GM23248 (cell line): ENCODE results near the gene VAPA. TPM values are rescaled to one million over a fixed set of nuclear protein-coding genes. Genes with fewer than 3 reads are reported as not detected.
"Not testable (repeated sequence)": the region's sequence is repeated elsewhere in the genome, so short reads cannot be mapped to it uniquely, and the experiment has no call there.

Source experiments
- DNase-seq: peaks from one replicate; pipeline ENCODE4 v3.0.0-alpha.2; 2015
- H2AFZ ChIP-seq: fragments of 200-600 bp; sonication (generic); 2 replicates; pipeline ENCODE4 v1.6.1; 2016; ENCODE audit warnings: antibody characterized with exemption
- H3F3A ChIP-seq: fragments of 200-600 bp; sonication (generic); 2 replicates; pipeline ENCODE4 v1.6.1; 2016; ENCODE audit warnings: mild to moderate bottlenecking, antibody characterized with exemption, mixed run types; ENCODE audit not compliant: insufficient read depth
- H3K27ac ChIP-seq: fragments of 200-600 bp; sonication (generic); 2 replicates; pipeline ENCODE4 v1.5.1; 2016; ENCODE audit warnings: mild to moderate bottlenecking
- H3K27me3 ChIP-seq: fragments of 200-600 bp; sonication (generic); replicated peaks from 2 replicates; pipeline ENCODE4 v1.6.1; 2016; ENCODE audit warnings: mild to moderate bottlenecking; ENCODE audit not compliant: insufficient read depth
- H3K36me3 ChIP-seq: fragments of 200-600 bp; sonication (generic); 2 replicates; pipeline ENCODE4 v1.6.1; 2016; ENCODE audit warnings: low read depth, mild to moderate bottlenecking
- H3K4me1 ChIP-seq: fragments of 200-600 bp; sonication (generic); 2 replicates; pipeline ENCODE4 v1.6.1; 2016; ENCODE audit warnings: mild to moderate bottlenecking; ENCODE audit not compliant: insufficient read depth
- H3K4me2 ChIP-seq: fragments of 200-600 bp; sonication (generic); one replicate; pipeline ENCODE4 v1.6.1; 2016; ENCODE audit warnings: mild to moderate bottlenecking; ENCODE audit not compliant: unreplicated experiment
- H3K4me3 ChIP-seq: fragments of 200-600 bp; sonication (generic); 2 replicates; pipeline ENCODE4 v1.5.1; 2016; ENCODE audit warnings: mild to moderate bottlenecking
- H3K79me2 ChIP-seq: fragments of 200-600 bp; sonication (generic); 2 replicates; pipeline ENCODE4 v1.6.1; 2016; ENCODE audit warnings: mild to moderate bottlenecking; ENCODE audit not compliant: insufficient read depth
- H3K9ac ChIP-seq: fragments of 200-600 bp; sonication (generic); 2 replicates; pipeline ENCODE4 v1.6.1; 2016; ENCODE audit warnings: mild to moderate bottlenecking
- H3K9me2 ChIP-seq: fragments of 200-600 bp; sonication (generic); 2 replicates; pipeline ENCODE4 v1.6.1; 2016; ENCODE audit warnings: mixed run types, mild to moderate bottlenecking, moderate library complexity; ENCODE audit not compliant: insufficient read depth
- H3K9me3 ChIP-seq: fragments of 200-600 bp; sonication (generic); one replicate; pipeline ENCODE4 v1.6.1; 2017; ENCODE audit warnings: low read depth
- H4K20me1 ChIP-seq: fragments of 200-600 bp; sonication (generic); 2 replicates; pipeline ENCODE4 v1.6.0; 2016; ENCODE audit not compliant: insufficient read depth
- EZH2 ChIP-seq: fragments of 200-600 bp; sonication (generic); IDR thresholded peaks from 2 replicates; pipeline ENCODE4 v1.6.1; 2018; ENCODE audit warnings: antibody characterized with exemption, mild to moderate bottlenecking; ENCODE audit not compliant: insufficient read depth, poor library complexity, severe bottlenecking
- EZH2phosphoT487 ChIP-seq: fragments of 200-600 bp; sonication (generic); IDR thresholded peaks from 2 replicates; pipeline ENCODE4 v1.6.1; 2018; ENCODE audit warnings: antibody characterized with exemption, moderate library complexity, mild to moderate bottlenecking, low read depth; ENCODE audit not compliant: insufficient read depth
- WGBS, 2 experiments: methylation state at CpG; one replicate each; pipeline ENCODE4 v1.1.6; 2015 to 2017; ENCODE audit warnings: low lambda C conversion rate in 2 of 2, low coverage in 1 of 2; ENCODE audit errors: missing lambda C conversion rate in 2 of 2; 5-methylcytosine and 5-hydroxymethylcytosine counted together
- in situ Hi-C: fragments of 300-500 bp; cut with MboI; formaldehyde crosslinking; loops from 2 replicates; pipeline ENCODE4 v1.15.0; 2020
- polyA plus RNA-seq: library from polyadenylated mRNA; unstranded; fragments of >200 nt; fragmentation: Nextera tagmentation; extraction: Ambion mirVana; gene quantifications from 2 replicates; pipeline ENCODE4 v1.2.1, GENCODE V29; 2016
- total RNA-seq: library from RNA; depleted of rRNA; stranded (reverse); fragments of >200 nt; shearing (Covaris generic); gene quantifications from 2 replicates; pipeline ENCODE4 v1.2.3, GENCODE V29; 2014

The VAPA gene
- total and polyA plus RNA-seq, 2 experiments from 2014 or later = 277 to 290 TPM

- no peak overlapping the region for H2AFZ ChIP-seq
- H3F3A ChIP-seq = peaks cover 9% of the 10 kb centered on the region; the same call in 1 of the 2 replicates
- no peak overlapping the region for H3K27ac ChIP-seq
- no peaks in the 10 kb centered on the region for H4K20me1 ChIP-seq
- no peaks in the 10 kb centered on the region for H3K9me3 ChIP-seq
- no peaks in the 10 kb centered on the region for H3K9me2 ChIP-seq
- no peak overlapping the region for H3K4me3 ChIP-seq
- no peak overlapping the region for H3K4me2 ChIP-seq
- H3K79me2 ChIP-seq = no peaks in the 10 kb centered on the region
- TF ChIP-seq EZH2 = no peak
- no peak for TF ChIP-seq EZH2phosphoT487
- 0 out of 2 replicates have a peak, but pooled peaks cover 9% of the 10 kb centered on the region for H3K4me1 ChIP-seq
- no peak overlapping the region for H3K9ac ChIP-seq
- H3K27me3 ChIP-seq = no peaks in the 10 kb centered on the region
- H3K36me3 ChIP-seq = no peaks in the 10 kb centered on the region
- 69 to 72% methylated on average over 3 of the region's 3 CpGs for WGBS, 2 experiments
- in situ Hi-C loops = no loop called here
- no peak for DNase-seq
These were observed 7.3 kb upstream of the VAPA start for GRCh38 chr18:9906481-9906880.

- Histone ChIP-seq H2AFZ (no peak overlapping the region), H3K79me2 (no peaks in the 10 kb centered on the region), H3K4me1 (0 out of 2 replicates have a peak, but pooled peaks cover 12% of the 10 kb centered on the region), H3K4me2 (no peak overlapping the region), H3K9ac (no peak overlapping the region), H3K9me2 (no peaks in the 10 kb centered on the region), H4K20me1 (no peaks in the 10 kb centered on the region), H3K27ac (no peak overlapping the region), H3K27me3 (no peaks in the 10 kb centered on the region), H3K9me3 (no peaks in the 10 kb centered on the region), H3K36me3 (no peaks in the 10 kb centered on the region), H3F3A (peaks cover 12% of the 10 kb centered on the region; the same call in 1 of the 2 replicates), H3K4me3 (no peak overlapping the region)
- TF ChIP-seq EZH2 = no peak
- no peak for TF ChIP-seq EZH2phosphoT487
- DNase-seq = no peak
- in situ Hi-C loops = no loop called here
- 81 to 86% methylated on average over 4 of the region's 4 CpGs for WGBS, 2 experiments
These were observed 5.9 kb upstream of the VAPA start for GRCh38 chr18:9907867-9908266.

GRCh38 chr18:9910071-9910470 lies 3.7 kb upstream of the VAPA start:
- Histone ChIP-seq H3K79me2 (peaks cover 10% of the 10 kb centered on the region), H3K36me3 (no peaks in the 10 kb centered on the region), H3K4me2 (no peak overlapping the region), H2AFZ (no peak overlapping the region), H3K9me2 (no peaks in the 10 kb centered on the region), H3K27ac (no peak overlapping the region), H3K9me3 (no peaks in the 10 kb centered on the region), H3F3A (peaks cover 13% of the 10 kb centered on the region), H3K27me3 (no peaks in the 10 kb centered on the region), H3K9ac (no peak overlapping the region), H3K4me3 (no peak overlapping the region), H3K4me1 (0 out of 2 replicates have a peak, but pooled peaks cover 14% of the 10 kb centered on the region), H4K20me1 (no peaks in the 10 kb centered on the region)
- TF ChIP-seq EZH2phosphoT487 (no peak), EZH2 (no peak)
- DNase-seq = no peak
- in situ Hi-C loops = no loop called here

- Histone ChIP-seq H3K9me2 (no peaks in the 10 kb centered on the region), H2AFZ (no peak overlapping the region), H3K27ac (no peak overlapping the region), H4K20me1 (0 out of 2 replicates have a peak, but pooled peaks cover 5% of the 10 kb centered on the region), H3K4me1 (peaks cover 11% of the 10 kb centered on the region; the same call in 1 of the 2 replicates), H3F3A (peaks cover 14% of the 10 kb centered on the region), H3K9ac (no peak overlapping the region), H3K27me3 (no peaks in the 10 kb centered on the region), H3K9me3 (no peaks in the 10 kb centered on the region), H3K79me2 (peaks cover 16% of the 10 kb centered on the region), H3K36me3 (no peaks in the 10 kb centered on the region), H3K4me3 (no peak overlapping the region), H3K4me2 (no peak overlapping the region)
- DNase-seq = no peak
- in situ Hi-C loops = no loop called here
- TF ChIP-seq EZH2phosphoT487 (no peak), EZH2 (no peak)
- WGBS, 2 experiments = 59 to 65% methylated on average over 2 of the region's 2 CpGs
These were observed 3.2 kb upstream of the VAPA start for GRCh38 chr18:9910661-9911060.

- no peak overlapping the region for H3K27ac ChIP-seq
- H3K36me3 ChIP-seq = no peaks in the 10 kb centered on the region
- no peaks in the 10 kb centered on the region for H3K9me2 ChIP-seq
- H3K27me3 ChIP-seq = no peaks in the 10 kb centered on the region
- no peak for DNase-seq
- no peak overlapping the region for H2AFZ ChIP-seq
- TF ChIP-seq EZH2 = no peak
- TF ChIP-seq EZH2phosphoT487 = no peak
- no peak overlapping the region for H3K9ac ChIP-seq
- H3K79me2 ChIP-seq = peaks cover 22% of the 10 kb centered on the region
- in situ Hi-C loops = no loop called here
- H3K9me3 ChIP-seq = no peaks in the 10 kb centered on the region
- H3K4me2 ChIP-seq = no peak overlapping the region
- peaks cover 10% of the 10 kb centered on the region; the same call in 1 of the 2 replicates for H3K4me1 ChIP-seq
- no peak overlapping the region for H3K4me3 ChIP-seq
- peaks cover 16% of the 10 kb centered on the region for H3F3A ChIP-seq
- peaks cover 9% of the 10 kb centered on the region; the same call in 1 of the 2 replicates for H4K20me1 ChIP-seq
- WGBS, 2 experiments = 87 to 89% methylated on average over 5 of the region's 5 CpGs
These were observed 2.6 kb upstream of the VAPA start for GRCh38 chr18:9911226-9911625.

GRCh38 chr18:9912285-9912684 lies 1.5 kb upstream of the VAPA start:
- H3K9me3 ChIP-seq, H3K9me2 ChIP-seq, in situ Hi-C loops, H3K9ac ChIP-seq, DNase-seq, H3K27me3 ChIP-seq, H3K27ac ChIP-seq, H3K36me3 ChIP-seq, H3K4me3 ChIP-seq: not testable (repeated sequence)
- H3K4me2 ChIP-seq = peak overlapping the region; percentile 74
- H4K20me1 ChIP-seq = peaks cover 18% of the 10 kb centered on the region; the same call in 1 of the 2 replicates
- H2AFZ ChIP-seq = peak overlapping the region; percentile 86
- peaks cover 32% of the 10 kb centered on the region for H3K79me2 ChIP-seq
- 50% methylated on average over 1 of the region's 1 CpG for WGBS, 2 experiments
- H3F3A ChIP-seq = peaks cover 23% of the 10 kb centered on the region
- H3K4me1 ChIP-seq = peaks cover 19% of the 10 kb centered on the region
